NCI-H1092 treated with DMSO at 0.1 percent for 48 hours (cell line): Measurements from ENCODE around the gene MXRA5.
"Not testable (repeated sequence)": the region's sequence is repeated elsewhere in the genome, so short reads cannot be mapped to it uniquely, and the experiment has no call there.

ENCODE experiments used
- DNase-seq: peaks from one replicate; lab custom pipeline; 2025; lab: John Stamatoyannopoulos, UW

The MXRA5 gene

GRCh38 chrX:3343569-3343968 is 2.9 kb downstream of the MXRA5 start:
- DNase-seq = not testable (repeated sequence)

- no peak for DNase-seq
Observed at GRCh38 chrX:3340016-3340415, 6.4 kb downstream of the MXRA5 start.

DNA sequence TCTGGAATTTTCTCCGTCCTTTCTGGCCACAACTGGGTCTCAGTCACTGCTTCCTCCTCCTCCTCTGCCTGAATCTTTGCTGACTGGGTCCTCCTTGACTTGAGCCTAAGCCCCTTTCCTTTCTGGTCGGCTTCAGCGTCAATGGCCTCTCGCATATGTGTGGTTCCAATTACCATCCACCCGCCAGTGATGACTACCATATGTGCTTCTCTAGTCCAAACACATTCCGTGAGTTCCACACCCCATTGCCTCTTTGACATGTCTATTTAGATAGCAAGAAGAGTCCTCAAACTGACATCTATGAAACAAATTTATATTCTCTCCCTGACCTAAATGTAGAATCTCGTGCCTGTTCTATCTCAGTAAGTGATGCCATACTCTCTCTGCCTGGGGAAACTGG is 19.8 kb downstream of the MXRA5 start:
- no peak for DNase-seq

- DNase-seq = no peak
Observed at GRCh38 chrX:3320471-3321046, 25.9 kb downstream of the MXRA5 start.

GRCh38 chrX:3317191-3317718 is 29.2 kb downstream of the MXRA5 start:
- no peak for DNase-seq

DNA sequence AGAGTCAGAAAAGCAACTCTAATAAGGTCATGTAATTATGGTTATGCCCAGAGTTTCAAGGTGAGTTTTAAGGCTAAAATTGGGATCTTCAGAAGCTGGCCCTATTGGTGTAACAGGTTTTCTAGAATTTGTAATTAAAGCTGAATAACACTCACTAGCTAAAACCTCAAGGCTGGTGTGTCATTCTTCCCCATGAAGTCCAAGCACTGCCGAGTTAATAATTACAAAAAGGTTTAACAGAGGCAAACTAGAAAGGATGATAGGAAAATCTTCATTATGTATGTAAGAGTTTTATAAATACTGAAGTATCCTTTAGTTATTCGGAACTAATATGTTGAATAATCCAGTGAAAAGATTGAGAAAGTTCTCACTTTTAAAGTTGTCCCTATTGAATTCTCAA is 34.3 kb downstream of the MXRA5 start:
- DNase-seq = no peak

DNA sequence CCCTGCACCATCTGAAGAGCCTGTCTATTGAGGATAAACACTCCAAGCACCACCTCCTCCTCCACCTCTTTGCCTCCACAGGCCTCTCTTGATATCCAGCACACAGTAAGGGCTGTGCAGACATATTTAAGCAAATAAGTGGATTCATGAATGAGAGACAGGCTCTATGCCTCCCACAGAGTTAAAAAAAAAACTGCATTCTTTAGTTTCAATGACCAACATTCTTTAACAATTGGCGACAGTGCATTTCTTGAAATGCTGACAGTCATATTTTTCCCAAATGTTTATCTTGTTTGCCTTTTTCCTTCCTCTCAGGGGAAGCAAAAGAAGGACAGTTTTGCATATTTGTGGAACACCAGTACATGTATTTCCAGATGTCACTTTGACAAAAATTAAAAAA is 38.6 kb downstream of the MXRA5 start:
- no peak for DNase-seq

GRCh38 chrX:3299636-3300035 is 46.8 kb downstream of the MXRA5 start:
- no peak for DNase-seq

DNA sequence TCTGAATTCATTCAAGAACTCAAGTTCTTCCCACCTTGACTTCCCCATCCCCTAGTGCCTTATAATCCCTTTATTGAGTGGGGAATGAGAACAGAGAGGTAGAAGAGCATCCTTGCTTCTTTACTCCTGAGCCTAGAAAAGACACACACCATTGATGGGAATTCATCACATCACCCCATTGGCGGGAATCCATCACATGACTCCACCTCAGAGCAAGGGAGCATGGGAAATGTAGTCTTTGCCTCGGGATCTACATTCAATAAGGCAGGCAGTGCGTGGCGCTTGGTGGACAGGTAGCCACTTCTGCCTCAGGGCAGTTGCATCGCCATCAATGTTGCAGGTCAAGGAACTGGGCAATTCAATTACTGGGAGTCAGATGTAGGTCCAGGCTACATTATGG is 50.7 kb downstream of the MXRA5 start:
- DNase-seq = no peak

- DNase-seq = no peak
Observed at GRCh38 chrX:3293251-3293650, 53.2 kb downstream of the MXRA5 start.

DNA sequence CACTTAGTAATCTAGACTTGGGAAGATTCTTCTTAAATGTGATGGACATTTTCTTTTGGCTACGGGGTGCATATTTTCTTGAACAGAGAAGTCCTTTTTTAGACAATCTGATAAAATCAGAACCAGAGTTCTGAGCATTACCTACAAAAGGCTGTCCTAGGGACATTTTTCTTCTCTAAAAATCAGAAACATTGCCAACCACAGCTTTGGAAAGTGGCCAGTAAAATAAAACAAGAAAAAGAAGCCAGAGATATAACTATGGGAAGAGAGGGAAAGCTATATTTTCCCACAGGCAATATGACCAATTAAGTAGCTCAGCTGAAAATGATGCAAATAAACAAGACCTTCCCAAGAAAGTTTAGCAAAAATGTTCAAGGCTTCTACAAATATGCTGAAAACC is 55.9 kb downstream of the MXRA5 start:
- no peak for DNase-seq

GRCh38 chrX:3286196-3286945 is 60.1 kb downstream of the MXRA5 start:
- DNase-seq = no peak

DNA sequence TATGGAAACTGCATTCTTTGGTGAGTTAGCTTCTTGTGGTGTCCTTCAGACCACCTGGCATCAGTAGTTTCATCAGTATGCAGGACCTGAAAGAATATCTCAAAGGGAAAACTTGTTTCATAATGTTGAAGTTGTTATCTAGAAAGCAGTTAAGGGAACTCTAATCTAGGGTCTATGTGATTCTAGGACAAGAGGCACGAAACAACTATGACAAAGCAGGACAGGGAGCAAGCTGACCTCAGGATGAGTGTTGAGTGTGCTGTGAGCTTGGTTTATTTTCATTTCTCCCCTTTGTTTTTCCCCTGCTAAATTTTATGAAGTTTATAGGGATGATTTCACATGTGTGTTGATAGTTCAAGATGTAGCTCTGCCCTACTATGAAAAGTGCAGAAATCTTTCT is 65.7 kb downstream of the MXRA5 start:
- DNase-seq = no peak

DNA sequence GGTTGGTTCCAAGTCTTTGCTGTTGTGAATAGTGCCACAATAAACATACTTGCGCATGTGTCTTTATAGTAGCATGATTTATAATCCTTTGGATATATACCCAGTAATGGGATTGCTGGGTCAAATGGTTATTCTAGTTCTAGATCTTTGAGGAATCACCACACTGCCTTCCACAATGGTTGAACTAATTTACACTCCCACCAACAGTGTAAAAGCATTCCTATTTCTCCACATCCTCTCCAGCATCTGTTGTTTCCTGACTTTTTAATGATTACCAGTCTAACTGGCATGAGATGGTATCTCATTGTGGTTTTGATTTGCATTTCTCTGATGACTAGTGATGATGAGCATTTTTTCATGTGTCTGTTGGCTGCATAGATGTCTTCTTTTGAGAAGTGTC is 72.8 kb downstream of the MXRA5 start:
- not testable (repeated sequence) for DNase-seq

DNA sequence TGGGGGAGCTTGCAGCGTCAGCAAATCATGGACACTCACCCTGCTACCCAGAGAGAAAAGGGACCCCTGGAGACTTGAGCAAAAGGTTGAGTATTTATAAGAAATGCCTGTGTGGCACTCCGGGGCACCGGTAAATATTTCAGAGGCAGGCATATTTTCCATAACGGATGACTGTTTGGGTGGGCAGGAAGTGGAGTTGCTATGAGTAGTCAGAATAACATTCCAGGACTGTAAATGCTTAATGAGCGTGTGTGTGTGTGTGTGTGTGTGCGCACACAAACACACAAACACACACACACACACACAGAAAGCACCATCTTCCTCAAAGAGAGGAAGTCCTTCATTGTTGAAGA is 74.6 kb downstream of the MXRA5 start:
- no peak for DNase-seq

- no peak for DNase-seq
Observed at GRCh38 chrX:3271183-3271833, 75.1 kb downstream of the MXRA5 start.

DNA sequence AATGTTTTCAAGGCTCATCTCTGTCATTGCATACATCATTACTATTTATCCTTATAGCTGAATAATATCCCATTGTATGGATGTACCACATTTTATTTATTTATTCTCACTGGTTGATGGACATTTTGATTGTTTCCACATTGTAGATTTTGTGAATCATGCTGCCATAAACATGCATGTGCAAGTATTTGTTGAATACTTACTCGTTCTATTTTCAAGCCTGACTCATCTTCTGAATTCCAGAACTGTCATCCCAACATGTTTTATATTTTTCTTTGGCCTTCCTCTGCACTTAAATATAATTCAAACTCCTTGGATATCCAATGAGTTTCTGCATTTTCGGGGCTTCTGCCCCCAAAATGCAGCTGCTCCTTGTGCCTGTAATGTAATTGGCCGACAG is 77.6 kb downstream of the MXRA5 start:
- no peak for DNase-seq

- DNase-seq = no peak
Observed at GRCh38 chrX:3263681-3264126, 82.7 kb downstream of the MXRA5 start.

DNA sequence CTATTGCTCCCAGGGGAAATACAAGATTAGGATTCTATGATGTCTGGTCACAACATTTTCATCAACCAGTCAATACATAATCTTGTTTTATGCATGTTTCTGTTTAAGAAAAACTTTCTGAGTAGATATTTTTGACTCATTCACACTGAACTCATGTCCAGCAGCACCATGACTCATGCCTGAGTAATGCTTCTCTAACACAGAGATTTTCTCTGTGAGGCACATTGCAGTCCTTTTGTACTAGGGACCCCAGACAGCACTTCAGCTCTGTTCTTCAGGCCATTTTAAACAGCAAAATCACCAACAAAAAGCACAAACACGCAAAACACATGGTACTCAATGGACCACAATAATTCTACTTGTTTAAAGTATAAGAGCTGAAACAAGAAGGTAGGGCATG is 83.6 kb downstream of the MXRA5 start:
- no peak for DNase-seq
